Naive B cell (primary cell): ENCODE results near the gene HAO2. TPM values are rescaled to one million over a fixed set of nuclear protein-coding genes. Genes with fewer than 3 reads are reported as not detected.
"Not testable (repeated sequence)": the region's sequence is repeated elsewhere in the genome, so short reads cannot be mapped to it uniquely, and the experiment has no call there.

Experiments used
- ATAC-seq, 2 donors: fragments of 150-1000 bp; cut with Tn5 transposase; 2 replicates each; pipeline ENCODE4 v1.10.0; 2021; ENCODE audit warnings: low read depth in 2 of 2, mild to moderate bottlenecking in 2 of 2, moderate library complexity in 2 of 2
- DNase-seq: peaks from one replicate; pipeline ENCODE4 v3.0.0; 2022
- H3K27ac Mint-ChIP-seq, 6 donors: one replicate each; pipeline ENCODE4 v1.8.0; 2020 to 2022; ENCODE audit warnings: mild to moderate bottlenecking in 6 of 6, mixed read lengths in 6 of 6, moderate library complexity in 5 of 6, inconsistent platforms in 2 of 6
- H3K27me3 Mint-ChIP-seq, 3 donors: one replicate each; pipeline ENCODE4 v1.8.0; 2021 to 2022; ENCODE audit warnings: mixed read lengths in 3 of 3, mild to moderate bottlenecking in 1 of 3
- H3K36me3 Mint-ChIP-seq, 2 donors: one replicate each; pipeline ENCODE4 v1.8.0; 2020 to 2022; ENCODE audit warnings: mixed read lengths in 2 of 2, inconsistent platforms in 1 of 2, mild to moderate bottlenecking in 1 of 2
- H3K4me1 Mint-ChIP-seq, 3 donors: one replicate each; pipeline ENCODE4 v1.8.0; 2020 to 2022; ENCODE audit warnings: mixed read lengths in 3 of 3, inconsistent platforms in 1 of 3, mild to moderate bottlenecking in 1 of 3, moderate library complexity in 1 of 3
- H3K4me3 Mint-ChIP-seq, 8 donors: one replicate each; pipeline ENCODE4 v1.8.0; 2020 to 2022; ENCODE audit warnings: mild to moderate bottlenecking in 8 of 8, mixed read lengths in 8 of 8, moderate library complexity in 8 of 8, inconsistent platforms in 2 of 8
- H3K9me3 Mint-ChIP-seq, 7 donors: one replicate each; pipeline ENCODE4 v1.8.0; 2020 to 2022; ENCODE audit warnings: mixed read lengths in 7 of 7, mild to moderate bottlenecking in 5 of 7, inconsistent platforms in 2 of 7, moderate library complexity in 1 of 7
- polyA plus RNA-seq, 6 donors: library from polyadenylated mRNA; unstranded; fragments of 300-500 nt; fragmentation: Illumina TruSeq; gene quantifications; one replicate each; pipeline ENCODE4 v1.2.3, GENCODE V29; 2021; ENCODE audit warnings: low read depth in 6 of 6

Gene HAO2
- polyA plus RNA-seq, 6 donors from 2014 or later, result not detected

DNA sequence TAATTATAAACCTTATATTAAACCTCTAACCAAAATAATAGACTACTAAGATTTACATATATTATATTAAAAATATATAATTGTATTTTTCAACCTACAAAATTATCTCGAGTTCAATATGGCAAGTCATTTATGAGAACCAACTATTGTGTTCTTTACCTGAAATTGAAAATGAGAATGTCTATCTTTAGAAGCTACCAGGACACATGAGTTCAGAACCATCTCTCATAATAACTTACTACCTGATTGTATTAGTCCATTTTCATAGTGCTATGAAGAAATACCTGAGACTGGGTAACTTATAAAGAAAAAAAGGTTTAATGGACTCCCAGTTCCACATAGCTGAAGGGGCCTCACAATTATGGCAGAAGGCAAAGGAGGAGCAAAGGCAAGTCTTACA, 6.8 kb downstream of the HAO2 start:
- Mint-ChIP-seq H3K4me1 (no peaks in the 10 kb centered on the region), H3K27me3 (peaks cover 6 to 33% (median 9%) of the 10 kb centered on the region in 3 donors), H3K4me3 (no peak overlapping the region), H3K36me3 (peaks cover 0 to 5% of the 10 kb centered on the region in 2 donors), H3K27ac (no peak overlapping the region), H3K9me3 (peaks cover 5 to 23% (median 10%) of the 10 kb centered on the region in 7 donors)
- ATAC-seq, result no peak
- DNase-seq, result no peak

- Mint-ChIP-seq H3K4me3 (no peak overlapping the region), H3K27me3 (peaks cover 11 to 38% (median 21%) of the 10 kb centered on the region in 3 donors), H3K27ac (no peak overlapping the region), H3K9me3 (peaks cover 5 to 23% (median 10%) of the 10 kb centered on the region in 7 donors), H3K36me3 (peaks cover 0 to 5% of the 10 kb centered on the region in 2 donors), H3K4me1 (no peaks in the 10 kb centered on the region)
- ATAC-seq (no peak), DNase-seq (no peak)
Measured at GRCh38 chr1:119376594-119376993, 8.0 kb downstream of the HAO2 start.

GRCh38 chr1:119377594-119377993, 9.0 kb downstream of the HAO2 start:
- not testable (repeated sequence) for DNase-seq, H3K27ac Mint-ChIP-seq, ATAC-seq, H3K36me3 Mint-ChIP-seq, H3K4me3 Mint-ChIP-seq, H3K4me1 Mint-ChIP-seq
- peaks cover 5 to 23% (median 10%) of the 10 kb centered on the region in 7 donors for H3K9me3 Mint-ChIP-seq
- peaks cover 12 to 30% (median 15%) of the 10 kb centered on the region in 3 donors for H3K27me3 Mint-ChIP-seq

DNA sequence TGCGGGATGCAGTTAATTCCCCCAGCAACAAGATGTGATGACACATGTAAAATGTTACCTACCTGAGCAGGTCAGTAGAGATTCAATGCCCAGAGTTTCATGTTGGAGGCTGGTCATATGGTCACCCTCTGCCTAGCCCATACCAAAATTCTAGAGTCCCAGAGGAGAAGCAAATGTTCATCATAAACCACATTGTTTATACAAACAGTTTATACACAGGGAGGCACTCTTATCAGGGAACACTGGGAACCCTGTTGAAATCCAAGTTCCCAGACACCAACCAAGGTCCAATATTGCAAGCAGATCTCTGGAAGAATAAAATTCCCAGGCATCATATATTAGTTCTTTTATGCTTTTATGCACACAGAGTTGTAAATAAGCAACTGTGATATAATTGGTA, 10.5 kb downstream of the HAO2 start:
- no peaks in the 10 kb centered on the region for H3K4me1 Mint-ChIP-seq
- H3K4me3 Mint-ChIP-seq, result no peak overlapping the region
- no peak for DNase-seq
- peaks cover 5 to 23% (median 10%) of the 10 kb centered on the region in 7 donors for H3K9me3 Mint-ChIP-seq
- no peak for ATAC-seq
- peaks cover 12 to 19% (median 14%) of the 10 kb centered on the region in 3 donors for H3K27me3 Mint-ChIP-seq
- H3K36me3 Mint-ChIP-seq, result peaks cover 0 to 5% of the 10 kb centered on the region in 2 donors
- no peak overlapping the region for H3K27ac Mint-ChIP-seq

GRCh38 chr1:119380304-119380703, 11.7 kb downstream of the HAO2 start:
- Mint-ChIP-seq H3K27ac (no peak overlapping the region), H3K4me3 (no peak overlapping the region), H3K9me3 (peaks cover 5 to 23% (median 7%) of the 10 kb centered on the region in 7 donors), H3K36me3 (peaks cover 0 to 5% of the 10 kb centered on the region in 2 donors), H3K4me1 (no peaks in the 10 kb centered on the region), H3K27me3 (peaks cover 11 to 12% (median 12%) of the 10 kb centered on the region in 3 donors)
- no peak for ATAC-seq
- no peak for DNase-seq

GRCh38 chr1:119380983-119381662, 12.5 kb downstream of the HAO2 start:
- ATAC-seq (no peak), DNase-seq (no peak)
- peaks cover 0 to 5% of the 10 kb centered on the region in 2 donors for H3K36me3 Mint-ChIP-seq
- H3K4me3 Mint-ChIP-seq, result no peak overlapping the region
- no peak overlapping the region for H3K27ac Mint-ChIP-seq
- H3K27me3 Mint-ChIP-seq, result peaks cover 11 to 15% (median 12%) of the 10 kb centered on the region in 3 donors
- no peaks in the 10 kb centered on the region for H3K4me1 Mint-ChIP-seq
- H3K9me3 Mint-ChIP-seq, result peaks cover 2 to 18% (median 7%) of the 10 kb centered on the region in 7 donors

- no peaks in the 10 kb centered on the region for H3K4me1 Mint-ChIP-seq
- no peaks in the 10 kb centered on the region for H3K36me3 Mint-ChIP-seq
- H3K4me3 Mint-ChIP-seq, result no peak overlapping the region
- DNase-seq (no peak), ATAC-seq (no peak)
- peaks cover 0 to 10% (median 0%) of the 10 kb centered on the region in 7 donors for H3K9me3 Mint-ChIP-seq
- peaks cover 11 to 22% (median 12%) of the 10 kb centered on the region in 3 donors for H3K27me3 Mint-ChIP-seq
- no peak overlapping the region for H3K27ac Mint-ChIP-seq
Measured at GRCh38 chr1:119384591-119384990, 16.0 kb downstream of the HAO2 start.

GRCh38 chr1:119385650-119386049, 17.1 kb downstream of the HAO2 start:
- no peak for DNase-seq
- peaks cover 2 to 20% (median 11%) of the 10 kb centered on the region in 3 donors for H3K27me3 Mint-ChIP-seq
- no peak for ATAC-seq
- no peaks in the 10 kb centered on the region for H3K36me3 Mint-ChIP-seq
- no peaks in the 10 kb centered on the region for H3K4me1 Mint-ChIP-seq
- H3K27ac Mint-ChIP-seq, result no peak overlapping the region
- no peak overlapping the region for H3K4me3 Mint-ChIP-seq
- peaks cover 0 to 2% (median 0%) of the 10 kb centered on the region in 7 donors for H3K9me3 Mint-ChIP-seq

GRCh38 chr1:119387858-119388257, 19.3 kb downstream of the HAO2 start:
- Mint-ChIP-seq H3K9me3 (no peaks in the 10 kb centered on the region), H3K36me3 (no peaks in the 10 kb centered on the region), H3K4me1 (no peaks in the 10 kb centered on the region), H3K27ac (no peak overlapping the region), H3K4me3 (no peak overlapping the region), H3K27me3 (peaks cover 0 to 15% (median 4%) of the 10 kb centered on the region in 3 donors)
- no peak for ATAC-seq
- DNase-seq, result no peak

DNA sequence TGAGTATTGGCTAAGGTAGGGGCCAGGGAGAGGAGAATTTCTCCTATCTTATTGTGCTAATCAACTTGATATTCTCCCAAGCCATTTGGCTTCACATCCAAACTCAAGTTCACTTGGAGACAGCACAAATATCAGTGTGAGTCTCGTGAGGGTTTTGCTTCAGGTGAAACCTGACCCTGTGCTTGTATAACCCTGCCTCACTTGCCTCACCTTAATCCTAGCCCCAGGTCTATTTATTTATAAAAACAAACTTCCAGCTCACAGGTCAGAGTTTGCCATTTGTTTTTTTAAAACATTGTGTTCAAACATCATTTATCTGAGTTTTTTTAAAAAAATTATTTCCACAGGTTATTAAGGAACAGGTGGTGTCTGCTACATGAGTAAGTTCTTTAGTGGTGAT, 19.9 kb downstream of the HAO2 start:
- ATAC-seq, result no peak

DNA sequence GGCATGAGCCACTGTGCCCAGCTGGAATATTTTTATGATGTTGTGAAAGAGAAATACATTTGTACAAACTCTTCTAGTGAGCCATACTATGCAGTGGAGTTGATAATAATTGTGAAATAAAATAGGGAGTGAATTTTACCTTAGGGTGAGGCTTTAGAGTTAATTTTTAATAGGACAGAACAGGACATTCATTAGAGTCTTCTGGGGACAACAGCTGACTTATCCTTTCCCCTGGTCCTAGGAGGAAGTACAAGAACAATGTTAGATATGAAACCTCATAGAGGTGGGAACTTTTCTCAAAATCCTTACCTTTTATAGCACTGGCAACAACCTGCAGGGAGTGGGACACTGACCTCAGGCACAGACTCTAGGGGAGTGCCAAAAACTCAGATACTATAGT, 21.9 kb downstream of the HAO2 start:
- peaks cover under 1 to 15% (median 4%) of the 10 kb centered on the region in 3 donors for H3K27me3 Mint-ChIP-seq
- no peaks in the 10 kb centered on the region for H3K9me3 Mint-ChIP-seq
- DNase-seq (no peak), ATAC-seq (no peak)
- no peaks in the 10 kb centered on the region for H3K4me1 Mint-ChIP-seq
- no peaks in the 10 kb centered on the region for H3K36me3 Mint-ChIP-seq
- no peak overlapping the region for H3K27ac Mint-ChIP-seq
- no peak overlapping the region for H3K4me3 Mint-ChIP-seq

More for the DNA sequence above, 19.9 kb downstream of the HAO2 start:
- Mint-ChIP-seq H3K9me3 (no peaks in the 10 kb centered on the region), H3K27ac (no peak overlapping the region), H3K4me1 (no peaks in the 10 kb centered on the region), H3K36me3 (no peaks in the 10 kb centered on the region), H3K4me3 (no peak overlapping the region), H3K27me3 (peaks cover 0 to 15% (median 0%) of the 10 kb centered on the region in 3 donors)
- DNase-seq, result no peak

DNA sequence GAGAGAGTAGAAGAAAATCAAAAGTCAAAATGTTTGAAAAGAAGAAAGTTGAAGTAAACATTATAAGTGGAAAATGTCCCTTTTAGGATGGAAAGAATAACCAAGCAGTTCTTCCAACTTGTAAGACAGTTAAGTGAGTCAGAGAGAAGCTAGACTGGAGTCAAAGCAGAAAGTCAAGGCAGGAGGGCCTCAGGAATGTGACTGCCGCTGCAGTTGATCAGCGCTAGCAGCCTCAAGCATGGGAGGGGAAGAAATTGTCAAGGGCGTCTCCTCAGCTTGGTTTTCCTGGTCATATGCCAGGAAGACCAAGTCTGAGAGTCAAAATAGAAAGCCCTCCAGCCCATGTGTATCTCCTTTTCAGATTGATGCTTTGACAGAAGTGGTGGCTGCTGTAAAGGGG, 23.2 kb downstream of the HAO2 start:
- H3K36me3 Mint-ChIP-seq, result no peaks in the 10 kb centered on the region
- DNase-seq (no peak), ATAC-seq (no peak)
- no peak overlapping the region for H3K27ac Mint-ChIP-seq
- H3K4me3 Mint-ChIP-seq, result no peak overlapping the region
- H3K9me3 Mint-ChIP-seq, result peaks cover 0 to 2% (median 0%) of the 10 kb centered on the region in 7 donors
- H3K4me1 Mint-ChIP-seq, result no peaks in the 10 kb centered on the region
- peaks cover 4 to 11% (median 8%) of the 10 kb centered on the region in 3 donors for H3K27me3 Mint-ChIP-seq

GRCh38 chr1:119394085-119394484, 25.5 kb downstream of the HAO2 start:
- ATAC-seq (no peak), DNase-seq (no peak)
- Mint-ChIP-seq H3K4me1 (no peaks in the 10 kb centered on the region), H3K4me3 (no peak overlapping the region), H3K27ac (no peak overlapping the region), H3K9me3 (peaks cover 0 to 4% (median 0%) of the 10 kb centered on the region in 7 donors), H3K27me3 (peaks cover 4 to 8% (median 7%) of the 10 kb centered on the region in 3 donors), H3K36me3 (no peaks in the 10 kb centered on the region)

DNA sequence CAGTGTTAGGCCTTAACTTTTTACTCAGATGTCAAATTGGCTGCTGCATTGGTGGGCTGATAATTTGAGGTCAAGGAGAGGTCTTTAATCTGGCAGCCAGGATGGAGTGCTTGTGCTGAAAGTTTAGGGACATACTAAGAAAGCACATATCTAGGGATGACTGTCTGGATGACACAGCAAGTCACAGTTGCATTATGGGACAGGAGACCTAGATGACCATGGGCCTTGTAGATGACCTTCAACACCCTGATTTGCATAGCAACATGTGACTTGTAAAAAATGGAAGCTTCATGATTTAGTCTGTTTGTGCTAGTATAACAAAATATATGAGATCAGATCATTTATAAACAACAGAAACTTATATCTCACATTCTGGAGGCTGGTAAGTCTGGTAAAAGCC, 28.4 kb downstream of the HAO2 start:
- Mint-ChIP-seq H3K9me3 (peaks cover 0 to 10% (median 0%) of the 10 kb centered on the region in 7 donors), H3K27ac (no peak overlapping the region), H3K4me1 (no peaks in the 10 kb centered on the region), H3K36me3 (no peaks in the 10 kb centered on the region), H3K27me3 (peaks cover 4 to 8% (median 5%) of the 10 kb centered on the region in 3 donors), H3K4me3 (no peak overlapping the region)
- ATAC-seq, result no peak
- no peak for DNase-seq
